ENCODE results near the gene FDXACB1.

- TF ChIP-seq EZH2 (IDR thresholded peaks at IDR 0.05; ENCODE audit: borderline replicate concordance, low read length): no peak
- TF ChIP-seq, protein P1, sequence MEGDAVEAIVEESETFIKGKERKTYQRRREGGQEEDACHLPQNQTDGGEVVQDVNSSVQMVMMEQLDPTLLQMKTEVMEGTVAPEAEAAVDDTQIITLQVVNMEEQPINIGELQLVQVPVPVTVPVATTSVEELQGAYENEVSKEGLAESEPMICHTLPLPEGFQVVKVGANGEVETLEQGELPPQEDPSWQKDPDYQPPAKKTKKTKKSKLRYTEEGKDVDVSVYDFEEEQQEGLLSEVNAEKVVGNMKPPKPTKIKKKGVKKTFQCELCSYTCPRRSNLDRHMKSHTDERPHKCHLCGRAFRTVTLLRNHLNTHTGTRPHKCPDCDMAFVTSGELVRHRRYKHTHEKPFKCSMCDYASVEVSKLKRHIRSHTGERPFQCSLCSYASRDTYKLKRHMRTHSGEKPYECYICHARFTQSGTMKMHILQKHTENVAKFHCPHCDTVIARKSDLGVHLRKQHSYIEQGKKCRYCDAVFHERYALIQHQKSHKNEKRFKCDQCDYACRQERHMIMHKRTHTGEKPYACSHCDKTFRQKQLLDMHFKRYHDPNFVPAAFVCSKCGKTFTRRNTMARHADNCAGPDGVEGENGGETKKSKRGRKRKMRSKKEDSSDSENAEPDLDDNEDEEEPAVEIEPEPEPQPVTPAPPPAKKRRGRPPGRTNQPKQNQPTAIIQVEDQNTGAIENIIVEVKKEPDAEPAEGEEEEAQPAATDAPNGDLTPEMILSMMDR (conservative IDR thresholded peaks at IDR 0.05 in 1 of 2, IDR thresholded peaks at IDR 0.05 in 1 of 2; ENCODE audit: extremely low read depth in 1 of 2, insufficient read depth in 1 of 2, low read depth in 1 of 2, low read length in 2 of 2): no peak
These were observed 32.9 kb downstream of the FDXACB1 start for GRCh38 chr11:111846063-111846462.
